GM19324 (cell line): Measurements from ENCODE around the gene MYO18B.

ENCODE experiments used
- ATAC-seq: cut with Tn5 transposase; IDR thresholded peaks from one replicate; pipeline ENCODE4 v1.9.1; 2021; ENCODE audit warnings: mild to moderate bottlenecking, moderate library complexity; ENCODE audit not compliant: unreplicated experiment, low FRiP score

The MYO18B gene

GRCh38 chr22:25710501-25710900, 31.5 kb upstream of the MYO18B start:
- ATAC-seq = no peak

DNA sequence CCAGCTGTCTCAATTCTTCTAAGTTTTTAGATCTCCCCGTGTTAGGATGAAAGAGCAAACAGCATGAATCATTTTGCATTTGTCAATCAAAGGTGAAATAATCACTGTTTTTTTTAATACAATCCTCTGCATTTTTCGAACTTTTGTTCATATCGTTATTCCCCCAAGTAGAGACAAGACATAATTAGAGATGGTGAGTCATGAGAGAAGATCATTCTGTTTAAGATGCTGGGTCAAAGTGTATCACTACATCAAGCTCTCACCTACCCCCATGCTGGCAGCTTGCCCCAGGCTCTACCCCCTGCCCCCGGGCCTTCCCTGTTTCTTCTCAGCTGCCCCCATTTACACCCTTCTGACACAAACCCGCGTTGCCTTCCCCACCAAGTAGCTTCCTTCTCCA, 30.5 kb upstream of the MYO18B start:
- no peak for ATAC-seq

- no peak for ATAC-seq
These were observed 29.2 kb upstream of the MYO18B start for GRCh38 chr22:25712661-25713400.

- no peak for ATAC-seq
These were observed 27.9 kb upstream of the MYO18B start for GRCh38 chr22:25714070-25714469.

- ATAC-seq = no peak
These were observed 27.2 kb upstream of the MYO18B start for GRCh38 chr22:25714739-25715138.

GRCh38 chr22:25716637-25717036, 25.4 kb upstream of the MYO18B start:
- ATAC-seq = no peak

DNA sequence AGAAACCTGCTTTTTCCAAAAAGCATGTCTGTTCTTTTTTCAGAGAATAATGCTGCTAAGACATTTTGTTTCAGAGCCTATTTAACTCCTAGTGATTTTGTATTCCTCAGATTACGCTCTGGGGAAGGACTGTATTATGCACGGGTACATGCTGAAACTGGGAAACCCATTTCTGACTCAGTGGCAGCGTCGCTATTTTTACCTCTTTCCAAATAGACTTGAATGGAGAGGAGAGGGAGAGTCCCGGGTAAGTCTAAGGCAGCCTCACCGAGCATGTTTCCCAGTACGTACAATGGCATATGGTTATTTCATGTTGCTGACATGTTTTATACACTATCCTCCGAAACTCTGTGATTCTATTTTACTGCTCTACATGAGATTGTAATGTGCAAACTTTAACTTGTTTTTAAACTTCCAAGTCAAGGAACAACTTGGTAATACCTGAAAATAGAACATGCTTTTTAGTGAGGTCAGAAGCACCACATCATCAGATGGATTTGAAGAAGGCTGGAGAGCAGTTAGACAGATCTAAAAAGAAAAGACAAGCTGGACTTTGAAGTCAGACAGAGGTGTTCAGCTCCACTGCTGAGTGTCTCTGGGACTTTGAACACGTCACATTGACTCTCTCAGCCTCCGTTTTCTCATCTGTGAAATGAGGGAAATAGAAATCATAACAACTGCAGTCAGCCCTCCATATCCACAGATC, 23.7 kb upstream of the MYO18B start:
- no peak for ATAC-seq

- no peak for ATAC-seq
These were observed 19.8 kb upstream of the MYO18B start for GRCh38 chr22:25722223-25722622.

DNA sequence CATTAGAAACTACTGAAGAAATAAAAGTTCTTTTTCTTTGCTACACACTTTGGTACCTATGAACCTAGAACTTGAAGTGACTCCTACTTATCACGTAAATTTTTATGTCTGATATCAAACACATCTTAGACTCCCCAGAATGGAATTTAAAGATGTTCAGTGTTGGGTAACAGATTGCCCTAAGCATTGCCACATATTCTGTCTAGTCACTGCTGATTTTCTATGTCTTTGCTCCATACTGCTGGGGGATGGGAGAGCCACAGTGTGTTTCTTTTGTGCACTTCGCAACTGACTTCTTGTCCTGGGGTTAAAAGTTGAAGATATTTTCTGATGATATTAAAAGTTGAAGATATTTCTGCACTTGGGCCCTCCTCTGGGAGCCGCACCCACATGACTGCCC, 19.4 kb upstream of the MYO18B start:
- ATAC-seq = no peak

- no peak for ATAC-seq
These were observed 15.7 kb upstream of the MYO18B start for GRCh38 chr22:25726241-25726640.

DNA sequence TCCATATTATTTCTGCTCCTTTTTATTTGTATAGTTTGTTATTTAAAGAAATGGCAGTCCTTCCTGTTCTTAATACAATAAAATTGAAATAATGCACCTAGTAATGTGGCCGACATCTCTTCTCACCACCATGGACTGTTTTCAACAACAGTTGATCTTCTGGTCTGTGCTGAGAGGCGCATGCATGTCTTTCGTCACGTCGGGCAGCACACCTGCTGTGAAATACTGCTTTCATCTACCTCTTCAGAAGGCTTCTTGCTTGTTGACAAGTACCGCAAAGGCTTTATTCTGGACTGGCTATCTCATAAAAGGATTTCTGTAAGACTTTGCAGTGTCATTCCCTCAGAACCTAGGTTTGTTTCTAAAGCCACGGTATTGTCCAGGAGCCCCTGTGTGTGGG, 13.9 kb upstream of the MYO18B start:
- ATAC-seq = no peak

- no peak for ATAC-seq
These were observed 12.7 kb upstream of the MYO18B start for GRCh38 chr22:25729016-25729995.

DNA sequence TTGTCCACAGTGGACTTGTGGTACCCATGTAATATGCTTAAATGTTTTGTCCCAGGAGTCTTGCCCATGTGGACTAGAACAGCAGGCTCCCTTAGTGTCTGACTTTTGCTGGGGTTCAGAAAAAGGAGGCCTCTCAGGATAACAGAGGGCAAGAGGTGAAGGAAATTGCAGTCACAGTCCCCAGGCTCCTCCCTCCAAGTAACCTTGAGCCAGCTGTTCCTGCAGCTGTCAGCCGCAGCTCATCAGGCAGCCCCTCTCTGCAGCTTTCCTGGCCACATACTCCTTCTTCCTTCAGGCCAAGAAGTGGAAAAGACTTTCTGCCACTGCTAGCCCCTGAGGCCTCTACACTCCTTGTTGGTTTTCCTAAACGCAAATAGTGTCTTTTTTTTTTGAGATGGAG, 6.3 kb upstream of the MYO18B start:
- no peak for ATAC-seq

- ATAC-seq = no peak
These were observed 5.5 kb upstream of the MYO18B start for GRCh38 chr22:25736378-25737011.

- no peak for ATAC-seq
These were observed 2.2 kb upstream of the MYO18B start for GRCh38 chr22:25739659-25740344.

- no peak for ATAC-seq
These were observed 1.1 kb downstream of the MYO18B start for GRCh38 chr22:25742918-25743708.

DNA sequence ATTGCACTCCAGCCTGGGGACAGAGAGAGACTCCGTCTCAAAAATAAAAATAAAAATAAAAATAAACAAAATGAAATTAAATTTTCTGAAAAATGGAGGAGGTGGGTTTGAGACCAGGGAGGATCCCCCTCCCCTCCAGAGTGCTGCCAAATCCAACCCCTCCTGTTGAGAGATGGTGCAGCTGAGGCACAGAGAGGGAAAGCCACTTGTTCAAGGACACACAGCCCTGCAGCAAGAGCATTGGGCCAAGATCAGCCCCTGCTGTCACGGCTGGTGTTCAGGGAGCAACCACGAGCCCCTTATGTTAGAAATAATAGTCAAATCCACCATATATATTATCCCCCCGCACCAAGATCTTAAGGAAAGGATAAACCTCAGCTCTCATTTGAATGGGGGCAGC, 2.7 kb downstream of the MYO18B start:
- ATAC-seq = no peak

- no peak for ATAC-seq
These were observed 3.5 kb downstream of the MYO18B start for GRCh38 chr22:25745341-25746011.

DNA sequence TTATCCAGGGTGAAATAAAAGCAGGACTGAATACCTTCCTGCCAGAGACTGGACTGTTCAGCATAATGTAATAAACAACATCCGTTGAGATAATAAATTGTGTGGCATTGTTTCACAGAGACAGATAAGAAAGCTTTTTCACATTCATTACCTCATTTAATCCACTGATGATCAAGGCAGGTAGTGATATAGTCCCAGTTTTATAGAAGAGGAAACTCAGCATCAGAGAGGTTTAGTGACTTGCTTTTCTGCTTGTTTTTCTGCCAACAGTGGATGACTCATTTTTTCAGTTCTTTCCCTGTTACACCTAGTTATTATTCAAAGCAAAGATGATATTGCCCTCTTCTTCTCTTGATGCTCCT, 4.0 kb downstream of the MYO18B start:
- ATAC-seq = no peak
